Colon (tissue), 2 donors: ENCODE results near the gene INTS14.
"Not testable (repeated sequence)": the region's sequence is repeated elsewhere in the genome, so short reads cannot be mapped to it uniquely, and the experiment has no call there.

Experiments used
- FAIRE-seq: peaks from 2 replicates; lab custom pipeline; 2012; peaks lifted over from hg19 to GRCh38; lab: Jason Lieb, UNC
- donor health status: control.
- donor health status: control.

Gene INTS14

GRCh38 chr15:65631503-65631902, 20.6 kb upstream of the INTS14 start:
- no peak for FAIRE-seq

GRCh38 chr15:65630760-65631159, 19.8 kb upstream of the INTS14 start:
- FAIRE-seq = no peak

GRCh38 chr15:65629548-65629947, 18.6 kb upstream of the INTS14 start:
- no peak for FAIRE-seq

GRCh38 chr15:65626856-65627255, 15.9 kb upstream of the INTS14 start:
- FAIRE-seq = no peak

GRCh38 chr15:65623103-65623502, 12.2 kb upstream of the INTS14 start:
- FAIRE-seq = no peak

- FAIRE-seq = no peak
Observed at GRCh38 chr15:65621638-65622037, 10.7 kb upstream of the INTS14 start, which contains the start of gene SLC24A1. TSS of gene SLC24A1 (plus strand) at chr15:65621938. CDS start at chr15:65624081, 2,143 bp downstream.

- no peak for FAIRE-seq
Observed at GRCh38 chr15:65620833-65621232, 9.9 kb upstream of the INTS14 start.

GRCh38 chr15:65619626-65620290, 8.8 kb upstream of the INTS14 start:
- no peak for FAIRE-seq

GRCh38 chr15:65618560-65619109, 7.7 kb upstream of the INTS14 start:
- FAIRE-seq = no peak

- not testable (repeated sequence) for FAIRE-seq
Observed at GRCh38 chr15:65615887-65616286, 5.0 kb upstream of the INTS14 start.

GRCh38 chr15:65612949-65613744, 2.2 kb upstream of the INTS14 start:
- FAIRE-seq = no peak

- no peak for FAIRE-seq
Observed at GRCh38 chr15:65612616-65612946, 1.6 kb upstream of the INTS14 start.

- FAIRE-seq = no peak
Observed at GRCh38 chr15:65611888-65612615, 1.1 kb upstream of the INTS14 start.

GRCh38 chr15:65603559-65603958, 7.4 kb downstream of the INTS14 start:
- FAIRE-seq = no peak

- no peak for FAIRE-seq
Observed at GRCh38 chr15:65603134-65603533, 7.8 kb downstream of the INTS14 start.

GRCh38 chr15:65599677-65600076, 11.3 kb downstream of the INTS14 start:
- FAIRE-seq = no peak

- FAIRE-seq = no peak
Observed at GRCh38 chr15:65598468-65598867, 12.5 kb downstream of the INTS14 start.

- no peak for FAIRE-seq
Observed at GRCh38 chr15:65595960-65596359, 15.0 kb downstream of the INTS14 start.

- FAIRE-seq = no peak
Observed at GRCh38 chr15:65587094-65587493, 23.8 kb downstream of the INTS14 start.

- FAIRE-seq = no peak
Observed at GRCh38 chr15:65584241-65584640, 26.7 kb downstream of the INTS14 start.

- no peak for FAIRE-seq
Observed at GRCh38 chr15:65583701-65584100, 27.2 kb downstream of the INTS14 start.

- no peak for FAIRE-seq
Observed at GRCh38 chr15:65580287-65580686, 30.6 kb downstream of the INTS14 start.

GRCh38 chr15:65579762-65580161, 31.2 kb downstream of the INTS14 start:
- no peak for FAIRE-seq
